ENCODE measurements around the gene ARMH3.
"Not testable (repeated sequence)": the region's sequence is repeated elsewhere in the genome, so short reads cannot be mapped to it uniquely, and the experiment has no call there.

Gene ARMH3

GRCh38 chr10:101980677-101981076 is 75.3 kb downstream of the ARMH3 start:
- not testable (repeated sequence) for DNase-seq (ENCODE audit: low read depth, low spot score)

DNA sequence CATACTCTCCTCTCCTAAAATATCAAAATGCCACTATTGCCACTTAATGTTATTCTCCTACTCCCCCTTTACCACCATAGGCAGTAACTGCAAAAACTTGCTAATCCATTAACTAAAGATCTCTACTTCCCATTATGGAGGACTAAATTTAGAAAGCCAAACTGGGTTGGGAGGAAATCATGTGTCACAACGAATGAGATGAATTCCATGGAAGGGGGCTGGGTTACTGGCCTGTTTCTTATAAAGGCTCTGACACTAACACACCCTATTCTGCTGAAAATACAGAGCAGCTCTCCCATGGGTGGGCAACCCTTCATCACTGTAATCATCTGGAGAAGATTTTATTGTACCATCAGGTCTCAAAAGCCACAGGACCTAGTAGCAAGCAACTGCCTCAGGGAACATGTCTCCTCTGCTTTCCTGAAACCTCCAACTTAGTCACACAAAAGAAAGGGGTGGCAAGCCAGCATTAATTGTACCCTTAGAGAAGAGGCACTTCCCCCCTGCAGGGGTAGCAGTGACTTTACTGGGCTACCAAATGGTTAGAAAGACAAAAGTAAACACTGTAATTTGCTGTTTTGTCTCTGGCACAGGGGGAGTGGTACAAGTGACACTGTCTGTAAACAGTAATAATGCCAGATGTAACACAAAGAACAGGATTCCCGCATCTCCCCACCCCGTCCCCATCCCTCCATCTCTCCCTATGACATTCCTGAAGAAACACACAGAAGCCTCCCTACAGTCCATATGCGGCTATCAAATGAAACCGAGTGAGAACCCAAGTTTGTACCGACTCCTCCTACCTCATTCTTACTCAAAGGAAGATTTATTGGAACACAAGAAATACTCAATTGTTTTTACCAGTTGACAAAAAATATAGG is 81.6 kb downstream of the ARMH3 start:
- DNase-seq (ENCODE audit: low read depth, low spot score): no peak

DNA sequence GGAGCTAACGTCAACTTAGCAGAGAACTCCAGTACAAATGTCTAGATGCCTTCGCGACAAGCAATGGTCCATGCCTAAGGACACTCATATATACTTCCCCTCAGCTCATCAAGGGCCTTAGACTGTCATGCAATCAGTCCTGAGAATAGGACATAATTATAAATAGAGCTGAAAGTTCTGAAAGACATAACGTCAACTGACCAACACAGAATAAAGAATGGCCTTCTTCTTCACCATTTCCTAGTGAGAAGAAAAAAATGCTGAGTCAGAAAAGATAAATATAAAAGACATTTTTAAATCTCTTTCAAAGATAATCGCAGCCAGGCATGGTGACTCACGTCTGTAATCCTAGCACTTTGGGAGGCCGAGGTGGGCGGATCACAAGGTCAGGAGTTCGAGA is 83.2 kb downstream of the ARMH3 start:
- DNase-seq (ENCODE audit: low read depth, low spot score): no peak

- no peak for DNase-seq (ENCODE audit: low read depth, low spot score)
Measured at GRCh38 chr10:101969412-101969922, 86.5 kb downstream of the ARMH3 start.

- DNase-seq (ENCODE audit: low read depth, low spot score): no peak
Measured at GRCh38 chr10:101968940-101969321, 87.0 kb downstream of the ARMH3 start.

GRCh38 chr10:101968286-101968939 is 87.6 kb downstream of the ARMH3 start:
- no peak for DNase-seq (ENCODE audit: low read depth, low spot score)

DNA sequence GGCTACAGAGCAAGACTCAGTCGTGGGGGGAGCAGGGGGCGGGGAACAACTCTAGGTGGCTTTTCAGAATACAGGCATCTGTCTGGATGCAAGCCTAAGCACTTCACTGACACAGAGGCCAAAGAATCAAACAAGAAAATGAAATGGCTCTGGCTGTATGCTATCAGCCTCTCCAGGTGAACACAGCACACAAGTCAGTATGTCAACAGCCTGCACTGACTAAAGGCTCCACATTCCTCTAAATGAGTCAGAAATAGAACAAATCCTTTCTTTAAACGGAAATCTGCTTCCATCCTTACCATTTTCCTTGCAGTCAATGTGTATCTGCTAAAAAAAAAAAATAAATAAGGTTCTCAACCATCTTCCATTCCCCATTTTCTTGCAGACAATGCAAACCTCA is 88.3 kb downstream of the ARMH3 start:
- DNase-seq (ENCODE audit: low read depth, low spot score): no peak

- no peak for DNase-seq (ENCODE audit: low read depth, low spot score)
Measured at GRCh38 chr10:101967119-101967518, 88.9 kb downstream of the ARMH3 start.

DNA sequence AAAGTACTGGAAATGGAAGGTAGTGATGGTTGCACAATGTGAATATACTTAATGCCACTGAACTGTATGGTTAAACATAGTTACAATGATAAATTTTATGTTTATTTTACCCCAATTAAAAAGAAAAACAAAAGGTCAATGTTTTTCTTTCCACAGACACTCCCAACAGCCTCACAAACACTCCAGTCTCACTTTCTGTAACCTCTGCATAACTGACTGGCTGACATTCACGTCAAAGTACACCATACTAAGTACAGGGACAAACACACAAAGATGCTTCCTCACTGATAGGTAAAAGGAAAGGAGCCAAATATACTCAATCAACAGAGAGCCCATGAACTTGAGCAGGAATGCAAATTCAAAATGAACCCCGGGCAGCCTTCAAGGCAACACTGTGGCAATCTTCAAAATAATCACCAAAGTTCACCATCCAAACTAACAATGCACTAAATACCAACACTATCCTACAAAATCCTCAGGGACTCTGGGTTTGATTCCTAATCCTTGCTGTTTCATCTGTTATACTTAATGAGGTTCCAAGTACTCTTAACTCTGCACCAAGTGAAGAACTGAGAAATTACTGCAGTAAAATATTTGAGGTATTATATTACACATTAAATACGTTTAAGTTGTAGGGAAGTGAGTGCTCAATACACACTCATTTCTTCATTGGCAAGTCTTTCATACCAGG is 90.8 kb downstream of the ARMH3 start:
- no peak for DNase-seq (ENCODE audit: low read depth, low spot score)

DNA sequence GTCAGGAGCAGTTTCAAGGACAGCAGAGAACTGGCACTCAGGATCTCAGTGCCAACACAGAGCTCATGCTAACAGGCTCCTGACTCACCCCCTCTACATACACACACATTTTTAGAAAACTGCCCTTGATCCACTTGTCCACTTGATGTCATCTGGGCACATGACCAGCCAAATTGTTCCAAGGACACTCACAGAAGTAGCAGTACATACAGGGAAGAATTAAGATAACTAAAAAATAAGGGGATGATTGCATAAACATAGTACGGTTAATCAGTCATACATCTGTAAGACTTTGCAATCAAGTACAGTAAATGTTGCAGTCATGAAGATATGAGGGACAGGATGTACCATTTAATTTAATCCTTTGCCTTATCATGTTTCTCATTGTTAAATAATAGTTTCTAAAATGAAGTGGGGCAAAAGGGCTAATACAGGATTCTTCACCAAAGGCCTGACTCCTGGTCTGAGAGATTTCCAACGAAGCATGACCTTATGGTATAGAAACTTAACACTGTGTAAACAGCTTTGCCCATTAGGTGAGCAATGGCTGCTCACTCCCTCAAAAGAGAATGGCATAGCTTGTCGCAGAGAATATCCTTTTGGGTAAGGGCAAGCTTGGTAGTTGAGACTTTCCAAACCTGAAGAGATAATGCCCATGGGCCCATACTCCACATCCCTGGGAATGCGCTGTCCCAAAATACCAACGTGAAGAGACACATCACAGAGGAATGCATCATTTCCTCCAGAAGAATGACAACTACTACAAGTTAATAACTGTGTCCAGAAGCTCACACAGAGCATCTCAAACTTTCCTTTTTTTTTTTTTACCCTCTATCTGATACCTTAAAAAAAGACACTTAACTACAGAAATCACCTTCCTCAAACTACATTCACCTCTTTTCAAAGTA is 94.1 kb downstream of the ARMH3 start:
- DNase-seq (ENCODE audit: low read depth, low spot score): no peak

DNA sequence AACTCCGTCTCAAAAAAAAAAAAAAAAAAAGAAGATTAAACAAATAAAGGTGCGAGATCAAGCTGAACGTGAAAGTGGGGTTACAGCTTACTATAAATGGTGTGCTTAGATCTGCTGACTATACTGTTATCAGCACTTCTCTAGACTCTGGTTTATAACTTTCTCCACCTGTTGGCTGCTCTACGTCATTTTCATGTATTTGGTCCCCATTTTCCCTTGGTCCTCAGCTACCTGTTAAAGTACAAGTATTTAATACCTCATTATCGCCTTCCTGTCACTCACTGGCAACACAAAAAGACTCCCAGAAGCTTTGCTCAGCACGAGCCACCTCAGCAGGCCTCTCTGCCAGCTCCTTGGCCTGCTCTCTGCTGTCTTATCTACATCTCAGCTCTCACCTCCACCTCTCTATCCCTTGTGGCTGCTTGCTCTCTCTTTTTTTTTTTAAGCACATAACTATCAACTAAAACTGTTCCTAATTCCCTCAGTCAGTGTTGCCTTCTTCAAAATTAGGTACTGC is 95.0 kb downstream of the ARMH3 start:
- no peak for DNase-seq (ENCODE audit: low read depth, low spot score)

GRCh38 chr10:101959346-101959916 is 96.5 kb downstream of the ARMH3 start:
- DNase-seq (ENCODE audit: low read depth, low spot score): no peak

DNA sequence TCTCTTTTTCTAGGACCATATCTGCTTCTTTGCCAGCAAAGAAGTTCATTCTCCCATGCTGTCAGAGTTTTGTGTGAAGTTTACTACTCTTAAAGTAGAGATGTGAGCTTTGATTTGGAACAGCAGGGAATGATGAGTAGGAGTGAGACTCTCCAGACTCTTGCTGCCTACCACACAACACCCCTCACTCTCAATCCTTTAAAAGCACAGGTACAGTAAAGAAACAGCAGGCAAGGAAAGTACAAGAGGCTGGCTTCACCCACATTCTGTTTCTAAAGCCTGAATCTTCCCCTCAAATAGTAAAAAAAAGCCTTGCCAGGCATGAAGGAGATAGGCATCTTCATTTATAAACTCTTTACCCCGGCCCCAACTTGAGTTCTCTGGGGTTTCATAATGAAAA is 97.3 kb downstream of the ARMH3 start:
- no peak for DNase-seq (ENCODE audit: low read depth, low spot score)

GRCh38 chr10:101956898-101957297 is 99.1 kb downstream of the ARMH3 start:
- no peak for DNase-seq (ENCODE audit: low read depth, low spot score)

- no peak for DNase-seq (ENCODE audit: low read depth, low spot score)
Measured at GRCh38 chr10:101956117-101956516, 99.9 kb downstream of the ARMH3 start.

DNA sequence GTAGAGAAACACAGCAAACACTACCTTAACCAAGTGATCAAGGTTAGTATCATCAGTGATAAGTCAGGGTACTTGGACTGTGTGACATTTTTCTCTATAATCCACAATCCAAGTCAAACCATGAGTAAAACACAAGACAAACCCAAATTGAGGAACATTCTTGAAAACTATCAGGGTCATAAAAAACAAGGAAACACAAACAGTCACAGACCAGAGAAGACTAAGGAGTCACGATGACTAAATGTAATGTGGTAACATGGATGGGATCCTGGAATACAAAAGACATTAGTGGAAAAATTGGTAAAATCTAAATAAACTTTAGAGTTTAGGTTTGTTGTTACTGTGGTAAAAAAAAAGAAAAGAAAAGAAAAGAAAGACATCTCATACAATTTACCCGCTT is 103.8 kb downstream of the ARMH3 start:
- DNase-seq (ENCODE audit: low read depth, low spot score): no peak

GRCh38 chr10:101950213-101950612 is 105.8 kb downstream of the ARMH3 start:
- no peak for DNase-seq (ENCODE audit: low read depth, low spot score)

DNA sequence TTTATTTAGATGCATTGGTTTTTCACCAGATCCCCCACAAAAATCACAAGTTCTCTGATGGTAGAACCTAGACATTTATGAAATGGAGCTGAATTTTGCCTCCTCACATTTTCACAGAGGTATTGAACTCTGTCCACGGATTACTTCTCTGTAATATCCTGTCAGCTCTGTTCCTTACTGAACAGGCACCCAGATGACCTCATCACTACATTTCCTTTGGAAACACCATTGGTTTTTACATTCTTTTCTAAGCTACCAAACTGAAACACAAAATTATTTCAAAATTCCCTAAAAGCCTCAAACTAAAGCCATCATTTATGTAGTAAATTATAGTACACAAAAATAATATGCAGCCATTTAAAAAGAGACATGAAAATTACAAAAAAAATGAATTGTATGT is 114.1 kb downstream of the ARMH3 start:
- no peak for DNase-seq (ENCODE audit: low read depth, low spot score)

GRCh38 chr10:101940916-101941315 is 115.1 kb downstream of the ARMH3 start:
- DNase-seq (ENCODE audit: low read depth, low spot score): no peak

DNA sequence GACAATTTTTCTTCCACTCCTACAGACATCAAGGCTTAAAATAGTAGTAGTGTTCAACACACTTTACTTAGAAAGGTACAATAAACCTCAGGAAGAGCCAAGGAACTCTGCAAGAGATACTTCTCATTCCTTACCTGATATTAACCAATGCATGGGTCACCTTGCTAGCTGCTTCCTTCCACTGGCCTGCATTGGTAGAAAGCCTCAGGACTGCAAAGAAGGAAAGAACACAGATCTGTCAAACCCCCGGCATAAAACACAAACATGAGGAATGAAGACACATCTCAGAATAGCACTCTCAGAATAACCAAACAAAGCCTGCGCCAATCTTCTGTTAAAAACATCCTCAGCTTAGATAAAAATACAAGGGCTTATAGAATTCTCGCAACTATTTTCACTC is 116.2 kb downstream of the ARMH3 start:
- DNase-seq (ENCODE audit: low read depth, low spot score): no peak

Measured in smooth muscle cell of the brain vasculature (primary cell).